GM21576 (cell line): ENCODE data around the gene PTH2.
"Not testable (repeated sequence)": the region's sequence is repeated elsewhere in the genome, so short reads cannot be mapped to it uniquely, and the experiment has no call there.

Experiments used
- ATAC-seq: cut with Tn5 transposase; IDR thresholded peaks from one replicate; pipeline ENCODE4 v1.9.1; 2021; ENCODE audit warnings: mild to moderate bottlenecking, moderate library complexity; ENCODE audit not compliant: unreplicated experiment

Gene PTH2

DNA sequence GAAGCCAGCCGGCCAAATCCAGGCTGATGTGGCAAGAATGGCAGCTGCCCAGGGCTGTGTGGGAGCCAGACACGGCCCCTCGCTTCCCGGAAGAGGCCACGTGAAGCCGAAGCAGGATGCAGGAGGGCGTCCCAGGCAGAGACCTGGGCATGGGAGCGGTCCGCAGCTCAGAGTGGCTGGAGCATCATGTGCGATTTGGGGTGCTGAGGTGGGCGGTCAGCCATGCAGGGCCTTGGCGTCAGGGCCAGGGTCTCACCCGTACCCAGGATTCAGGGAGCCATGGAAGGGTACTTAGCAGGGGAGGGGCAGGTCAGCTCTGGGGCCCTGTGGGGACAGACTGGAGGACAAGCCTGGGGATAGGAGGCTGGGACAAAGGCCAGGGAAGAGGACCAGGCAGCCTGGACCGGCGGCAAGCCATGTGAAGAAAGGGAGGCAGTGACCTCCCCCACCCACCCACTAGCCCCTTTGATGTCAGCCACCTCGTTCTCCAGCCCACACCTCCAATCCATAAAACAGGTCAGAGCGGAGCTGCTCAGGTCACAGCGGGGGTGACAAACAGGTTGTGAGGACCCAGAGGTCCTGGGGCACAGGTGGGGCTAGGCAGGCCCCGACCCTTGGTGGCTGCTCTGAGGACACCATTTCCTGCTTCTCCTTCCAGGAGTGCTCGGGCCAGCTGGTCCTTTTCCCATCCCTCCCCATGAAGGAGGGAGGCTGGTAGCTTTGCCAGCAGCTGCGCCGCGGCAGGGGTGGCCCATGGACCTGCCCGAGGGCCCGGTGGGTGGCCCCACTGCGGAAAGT is 32.9 kb downstream of the PTH2 start:
- ATAC-seq = no peak

DNA sequence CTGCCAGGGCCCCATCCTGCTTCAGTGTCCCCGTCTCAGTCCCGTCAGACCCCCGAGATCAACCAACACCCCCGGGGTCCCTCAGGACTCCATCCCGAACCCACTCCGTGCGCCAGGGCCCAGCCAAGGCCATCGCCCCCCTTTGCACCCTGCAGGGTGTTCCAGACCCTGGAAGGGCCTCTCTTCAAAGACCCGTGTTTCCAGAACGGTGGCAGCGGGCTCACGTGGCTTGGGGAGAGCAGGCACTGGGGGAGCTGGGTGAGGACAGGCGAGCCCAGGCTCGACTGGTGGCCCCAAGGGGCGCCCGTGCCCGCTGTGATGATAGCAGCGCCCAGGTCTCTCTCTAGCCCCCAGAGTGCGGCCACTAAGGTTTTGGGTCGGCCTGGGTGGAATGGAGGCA is 33.8 kb downstream of the PTH2 start:
- no peak for ATAC-seq

- no peak for ATAC-seq
Observed at GRCh38 chr19:49387936-49388372, 35.3 kb downstream of the PTH2 start, which contains the start of gene KASH5. Gene KASH5, plus strand, starts transcription at chr19:49388249. Its CDS starts 2,635 bp downstream, at chr19:49390884.

- no peak for ATAC-seq
Observed at GRCh38 chr19:49383599-49383998, 39.6 kb downstream of the PTH2 start.

DNA sequence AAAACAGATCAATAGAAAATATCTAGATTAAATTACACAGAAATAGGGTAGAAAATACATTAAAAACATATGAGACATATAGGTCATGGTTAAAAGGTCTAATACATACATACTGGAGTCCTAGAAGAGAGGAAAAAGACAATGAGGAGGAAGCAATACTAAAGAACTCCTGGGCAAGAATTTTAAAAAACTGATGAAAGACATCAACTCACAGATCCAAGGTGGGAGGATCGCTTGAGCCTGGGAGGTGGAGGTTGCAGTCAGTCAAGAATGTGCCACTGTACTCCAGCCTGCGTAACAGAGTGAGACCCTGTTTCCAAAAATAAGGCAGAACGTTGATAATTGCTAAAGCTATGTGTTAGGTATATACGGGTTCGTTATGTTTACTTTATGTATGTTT is 40.6 kb downstream of the PTH2 start:
- no peak for ATAC-seq

GRCh38 chr19:49380391-49380790 is 42.9 kb downstream of the PTH2 start:
- no peak for ATAC-seq

- no peak for ATAC-seq
Observed at GRCh38 chr19:49378512-49378911, 44.7 kb downstream of the PTH2 start.

DNA sequence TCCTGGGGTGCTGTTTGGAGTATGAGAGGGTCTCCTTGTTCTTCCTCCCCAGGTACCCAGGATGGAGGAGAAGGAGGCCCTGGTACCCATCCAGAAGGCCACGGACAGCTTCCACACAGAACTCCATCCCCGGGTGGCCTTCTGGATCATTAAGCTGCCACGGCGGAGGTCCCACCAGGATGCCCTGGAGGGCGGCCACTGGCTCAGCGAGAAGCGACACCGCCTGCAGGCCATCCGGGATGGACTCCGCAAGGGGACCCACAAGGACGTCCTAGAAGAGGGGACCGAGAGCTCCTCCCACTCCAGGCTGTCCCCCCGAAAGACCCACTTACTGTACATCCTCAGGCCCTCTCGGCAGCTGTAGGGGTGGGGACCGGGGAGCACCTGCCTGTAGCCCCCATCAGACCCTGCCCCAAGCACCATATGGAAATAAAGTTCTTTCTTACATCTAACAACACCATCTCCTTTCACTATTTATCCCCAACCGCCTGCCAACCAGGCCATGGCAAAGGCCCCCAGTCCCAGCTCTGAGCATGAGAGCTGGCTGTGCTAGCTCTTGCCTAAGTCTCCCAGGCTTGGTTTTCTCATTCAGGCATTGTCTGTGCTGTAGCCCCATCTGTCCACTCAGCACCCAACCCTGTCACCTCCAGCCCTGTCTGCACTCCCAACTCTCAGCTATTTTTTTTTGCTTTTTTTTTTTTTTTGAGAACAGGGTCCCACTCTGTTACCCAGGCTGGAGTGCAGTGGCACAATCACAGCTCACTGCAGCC is 48.4 kb downstream of the PTH2 start:
- ATAC-seq = no peak

- not testable (repeated sequence) for ATAC-seq
Observed at GRCh38 chr19:49373174-49373573, 50.1 kb downstream of the PTH2 start.
